Neuron (in vitro differentiated cells): ENCODE results near the gene BOLA3.

ENCODE experiments used
- H2AFZ ChIP-seq: one replicate; pipeline ENCODE4 v1.6.1; 2013; ENCODE audit warnings: low read depth, mild to moderate bottlenecking, inconsistent platforms, low read length, moderate library complexity
- H3K27me3 ChIP-seq: one replicate; pipeline ENCODE4 v1.6.1; 2013; ENCODE audit warnings: low read length; ENCODE audit not compliant: insufficient read depth
- H3K36me3 ChIP-seq: one replicate; pipeline ENCODE4 v1.6.1; 2013; ENCODE audit warnings: low read length; ENCODE audit not compliant: insufficient read depth
- H3K4me1 ChIP-seq: one replicate; pipeline ENCODE4 v1.6.1; 2013; ENCODE audit warnings: low read length; ENCODE audit not compliant: insufficient read depth
- H3K4me3 ChIP-seq: 2 replicates; pipeline ENCODE4 v1.5.1; 2013; ENCODE audit warnings: mild to moderate bottlenecking, low read length, moderate library complexity
- H3K9me3 ChIP-seq: one replicate; pipeline ENCODE4 v1.6.1; 2013; ENCODE audit warnings: low read length

The BOLA3 gene

GRCh38 chr2:74107071-74107470 is 40.6 kb downstream of the BOLA3 start:
- Histone ChIP-seq H2AFZ (no peak overlapping the region), H3K9me3 (peaks cover 2% of the 10 kb centered on the region), H3K4me1 (no peaks in the 10 kb centered on the region), H3K36me3 (peaks cover 21% of the 10 kb centered on the region), H3K4me3 (no peak overlapping the region), H3K27me3 (no peaks in the 10 kb centered on the region)

- Histone ChIP-seq H3K4me3 (no peak overlapping the region), H3K27me3 (no peaks in the 10 kb centered on the region), H3K4me1 (no peaks in the 10 kb centered on the region), H2AFZ (no peak overlapping the region), H3K9me3 (peaks cover 2% of the 10 kb centered on the region), H3K36me3 (peaks cover 37% of the 10 kb centered on the region)
These were observed 42.3 kb downstream of the BOLA3 start for GRCh38 chr2:74105413-74105812.

GRCh38 chr2:74104839-74105238 is 42.9 kb downstream of the BOLA3 start:
- no peaks in the 10 kb centered on the region for H3K4me1 ChIP-seq
- no peaks in the 10 kb centered on the region for H3K27me3 ChIP-seq
- peaks cover 2% of the 10 kb centered on the region for H3K9me3 ChIP-seq
- H3K4me3 ChIP-seq, result no peak overlapping the region
- no peak overlapping the region for H2AFZ ChIP-seq
- peaks cover 42% of the 10 kb centered on the region for H3K36me3 ChIP-seq

- no peaks in the 10 kb centered on the region for H3K4me1 ChIP-seq
- H2AFZ ChIP-seq, result no peak overlapping the region
- no peaks in the 10 kb centered on the region for H3K27me3 ChIP-seq
- H3K9me3 ChIP-seq, result peaks cover 2% of the 10 kb centered on the region
- H3K36me3 ChIP-seq, result peaks cover 53% of the 10 kb centered on the region
- H3K4me3 ChIP-seq, result no peak overlapping the region
These were observed 43.9 kb downstream of the BOLA3 start for GRCh38 chr2:74103763-74104162.

- Histone ChIP-seq H3K9me3 (peaks cover 2% of the 10 kb centered on the region), H3K27me3 (no peaks in the 10 kb centered on the region), H3K4me3 (no peak overlapping the region), H3K36me3 (peaks cover 58% of the 10 kb centered on the region), H3K4me1 (no peaks in the 10 kb centered on the region), H2AFZ (no peak overlapping the region)
These were observed 45.2 kb downstream of the BOLA3 start for GRCh38 chr2:74102516-74102915.

- Histone ChIP-seq H3K4me3 (no peak overlapping the region), H3K9me3 (no peaks in the 10 kb centered on the region), H3K27me3 (no peaks in the 10 kb centered on the region), H3K4me1 (no peaks in the 10 kb centered on the region), H3K36me3 (peaks cover 60% of the 10 kb centered on the region), H2AFZ (no peak overlapping the region)
These were observed 46.0 kb downstream of the BOLA3 start for GRCh38 chr2:74101574-74102300.

GRCh38 chr2:74100254-74101216 is 47.2 kb downstream of the BOLA3 start:
- no peaks in the 10 kb centered on the region for H3K27me3 ChIP-seq
- no peaks in the 10 kb centered on the region for H3K4me1 ChIP-seq
- H3K9me3 ChIP-seq, result no peaks in the 10 kb centered on the region
- H2AFZ ChIP-seq, result no peak overlapping the region
- peaks cover 64% of the 10 kb centered on the region for H3K36me3 ChIP-seq
- no peak overlapping the region for H3K4me3 ChIP-seq

GRCh38 chr2:74099835-74100234 is 47.9 kb downstream of the BOLA3 start:
- no peak overlapping the region for H2AFZ ChIP-seq
- H3K27me3 ChIP-seq, result no peaks in the 10 kb centered on the region
- peaks cover 68% of the 10 kb centered on the region for H3K36me3 ChIP-seq
- H3K4me1 ChIP-seq, result no peaks in the 10 kb centered on the region
- H3K9me3 ChIP-seq, result no peaks in the 10 kb centered on the region
- H3K4me3 ChIP-seq, result no peak overlapping the region

- Histone ChIP-seq H3K4me1 (no peaks in the 10 kb centered on the region), H3K4me3 (no peak overlapping the region), H3K36me3 (peaks cover 69% of the 10 kb centered on the region), H3K9me3 (no peaks in the 10 kb centered on the region), H2AFZ (no peak overlapping the region), H3K27me3 (no peaks in the 10 kb centered on the region)
These were observed 48.4 kb downstream of the BOLA3 start for GRCh38 chr2:74099271-74099670.

GRCh38 chr2:74097574-74097973 is 50.1 kb downstream of the BOLA3 start:
- H2AFZ ChIP-seq, result no peak overlapping the region
- no peaks in the 10 kb centered on the region for H3K27me3 ChIP-seq
- peaks cover 72% of the 10 kb centered on the region for H3K36me3 ChIP-seq
- no peaks in the 10 kb centered on the region for H3K9me3 ChIP-seq
- H3K4me3 ChIP-seq, result no peak overlapping the region
- H3K4me1 ChIP-seq, result no peaks in the 10 kb centered on the region

GRCh38 chr2:74096052-74096451 is 51.7 kb downstream of the BOLA3 start:
- Histone ChIP-seq H2AFZ (no peak overlapping the region), H3K36me3 (peaks cover 72% of the 10 kb centered on the region), H3K4me1 (no peaks in the 10 kb centered on the region), H3K9me3 (no peaks in the 10 kb centered on the region), H3K4me3 (no peak overlapping the region), H3K27me3 (no peaks in the 10 kb centered on the region)

- Histone ChIP-seq H3K27me3 (no peaks in the 10 kb centered on the region), H2AFZ (no peak overlapping the region), H3K36me3 (peaks cover 72% of the 10 kb centered on the region), H3K4me1 (no peaks in the 10 kb centered on the region), H3K4me3 (no peak overlapping the region), H3K9me3 (no peaks in the 10 kb centered on the region)
These were observed 52.1 kb downstream of the BOLA3 start for GRCh38 chr2:74095632-74096031.

GRCh38 chr2:74094291-74094690 is 53.4 kb downstream of the BOLA3 start:
- peaks cover 71% of the 10 kb centered on the region for H3K36me3 ChIP-seq
- H3K4me1 ChIP-seq, result no peaks in the 10 kb centered on the region
- H2AFZ ChIP-seq, result no peak overlapping the region
- no peak overlapping the region for H3K4me3 ChIP-seq
- H3K27me3 ChIP-seq, result no peaks in the 10 kb centered on the region
- H3K9me3 ChIP-seq, result no peaks in the 10 kb centered on the region
